Natural killer cell (primary cell): ENCODE results near the gene LAMA5. TPM values are rescaled to one million over a fixed set of nuclear protein-coding genes. Genes with fewer than 3 reads are reported as not detected.

Experiments
- ATAC-seq, 3 donors: fragments of 150-1000 bp in 2 of 3; fragments of 200-7000 bp in 1 of 3; cut with Tn5 transposase; 1 replicate in 1 of 3; 2 replicates in 2 of 3; pipeline ENCODE4 v1.10.0; 2021; ENCODE audit warnings: mild to moderate bottlenecking in 2 of 3, moderate library complexity in 2 of 3
- DNase-seq, 2 donors: peaks; one replicate each; pipeline versions ENCODE4 v3.0.0 to v3.0.0-alpha.2; 2013 to 2021; ENCODE audit warnings: mixed read lengths in 1 of 2
- H3K27ac ChIP-seq: one replicate; pipeline ENCODE4 v1.5.1; 2013; ENCODE audit warnings: mild to moderate bottlenecking, low read length
- H3K27me3 ChIP-seq: one replicate; pipeline ENCODE4 v1.6.1; 2013; ENCODE audit warnings: low read length; ENCODE audit not compliant: control insufficient read depth, insufficient read depth
- H3K36me3 ChIP-seq: one replicate; pipeline ENCODE4 v1.6.1; 2013; ENCODE audit warnings: low read length; ENCODE audit not compliant: control insufficient read depth, insufficient read depth
- H3K4me1 ChIP-seq: one replicate; pipeline ENCODE4 v1.6.1; 2013; ENCODE audit warnings: low read length; ENCODE audit not compliant: control insufficient read depth, insufficient read depth
- H3K4me3 ChIP-seq: one replicate; pipeline ENCODE4 v1.5.1; 2013; ENCODE audit warnings: low read length
- H3K9me3 ChIP-seq: one replicate; pipeline ENCODE4 v1.6.1; 2013; ENCODE audit warnings: low read length; ENCODE audit not compliant: control insufficient read depth, insufficient read depth
- H3K27ac Mint-ChIP-seq, 2 donors: one replicate each; pipeline ENCODE4 v1.8.0; 2022; ENCODE audit warnings: mild to moderate bottlenecking in 2 of 2, mixed read lengths in 2 of 2, moderate library complexity in 1 of 2
- H3K27me3 Mint-ChIP-seq, 2 donors: one replicate each; pipeline ENCODE4 v1.8.0; 2022; ENCODE audit warnings: low read depth in 2 of 2, mixed read lengths in 2 of 2
- H3K36me3 Mint-ChIP-seq: one replicate; pipeline ENCODE4 v1.8.0; 2022; ENCODE audit warnings: mixed read lengths
- H3K4me1 Mint-ChIP-seq, 2 donors: one replicate each; pipeline ENCODE4 v1.8.0; 2022; ENCODE audit warnings: mixed read lengths in 2 of 2
- H3K4me3 Mint-ChIP-seq: one replicate; pipeline ENCODE4 v1.8.0; 2022; ENCODE audit warnings: mild to moderate bottlenecking, moderate library complexity, mixed read lengths
- H3K9me3 Mint-ChIP-seq, 2 donors: one replicate each; pipeline ENCODE4 v1.8.0; 2022; ENCODE audit warnings: mixed read lengths in 2 of 2
- CTCF ChIP-seq: fragments of 200-600 bp; IDR thresholded peaks from one replicate; pipeline ENCODE4 v1.8.0; 2022; ENCODE audit warnings: antibody characterized with exemption
- whole genome bisulfite sequencing: methylation state at CpG from one replicate; pipeline ENCODE4 v1.1.7; 2013; ENCODE audit warnings: missing lambda C conversion rate; ENCODE audit not compliant: insufficient coverage; 5-methylcytosine and 5-hydroxymethylcytosine counted together
- intact Hi-C: fragments of 100-400 bp; cut with micrococcal nuclease; formaldehyde crosslinking; loops from one replicate; pipeline ENCODE4 v1.14.2; 2022
- total RNA-seq, 4 donors: library from RNA; stranded (reverse); fragments of 120-200 nt in 1 of 4; gene quantifications; one replicate each; pipeline versions ENCODE4 v1.2.3 to v1.2.4, GENCODE V29; 2013 to 2022

LAMA5 gene
- total RNA-seq, 3 donors from 2014 or later (not counting 1 experiment from before 2014, with no cell fraction given): 1.0 to 4.3 (median 1.4) TPM

GRCh38 chr20:62370115-62370806, 3.1 kb upstream of the LAMA5 start:
- 76% methylated on average over 19 of the region's 19 CpGs for WGBS
- no peak for ATAC-seq

GRCh38 chr20:62369815-62370114, 2.7 kb upstream of the LAMA5 start:
- WGBS: 59% methylated on average over 4 of the region's 4 CpGs
- Mint-ChIP-seq H3K9me3 (no peaks in the 10 kb centered on the region), H3K27me3 (peaks cover 0 to 34% of the 10 kb centered on the region in 2 donors), H3K4me3 (no peak overlapping the region), H3K36me3 (no peaks in the 10 kb centered on the region), H3K4me1 (peaks cover 0 to 6% of the 10 kb centered on the region in 2 donors), H3K27ac (no peak overlapping the region)
- ATAC-seq (no peak), DNase-seq (no peak)
- intact Hi-C loops: no loop called here
- peaks cover 26% of the 10 kb centered on the region for H3K27me3 ChIP-seq
- no peaks in the 10 kb centered on the region for H3K36me3 ChIP-seq
- TF ChIP-seq CTCF: no peak
- H3K4me3 ChIP-seq: no peak overlapping the region
- peaks cover 22% of the 10 kb centered on the region for H3K4me1 ChIP-seq
- no peak overlapping the region for H3K27ac ChIP-seq
- H3K9me3 ChIP-seq: no peaks in the 10 kb centered on the region

More at GRCh38 chr20:62370115-62370806, 3.1 kb upstream of the LAMA5 start:
- Histone ChIP-seq H3K36me3 (no peaks in the 10 kb centered on the region), H3K4me3 (no peak overlapping the region), H3K4me1 (peaks cover 22% of the 10 kb centered on the region), H3K9me3 (no peaks in the 10 kb centered on the region), H3K27me3 (peaks cover 26% of the 10 kb centered on the region), H3K27ac (no peak overlapping the region)
- no peak for TF ChIP-seq CTCF
- no peak overlapping the region for H3K27ac Mint-ChIP-seq
- peaks cover 0 to 6% of the 10 kb centered on the region in 2 donors for H3K4me1 Mint-ChIP-seq
- H3K27me3 Mint-ChIP-seq: peaks cover 0 to 29% of the 10 kb centered on the region in 2 donors
- H3K36me3 Mint-ChIP-seq: no peaks in the 10 kb centered on the region
- no peaks in the 10 kb centered on the region for H3K9me3 Mint-ChIP-seq
- DNase-seq: no peak
- intact Hi-C loops: no loop called here
- no peak overlapping the region for H3K4me3 Mint-ChIP-seq

DNA sequence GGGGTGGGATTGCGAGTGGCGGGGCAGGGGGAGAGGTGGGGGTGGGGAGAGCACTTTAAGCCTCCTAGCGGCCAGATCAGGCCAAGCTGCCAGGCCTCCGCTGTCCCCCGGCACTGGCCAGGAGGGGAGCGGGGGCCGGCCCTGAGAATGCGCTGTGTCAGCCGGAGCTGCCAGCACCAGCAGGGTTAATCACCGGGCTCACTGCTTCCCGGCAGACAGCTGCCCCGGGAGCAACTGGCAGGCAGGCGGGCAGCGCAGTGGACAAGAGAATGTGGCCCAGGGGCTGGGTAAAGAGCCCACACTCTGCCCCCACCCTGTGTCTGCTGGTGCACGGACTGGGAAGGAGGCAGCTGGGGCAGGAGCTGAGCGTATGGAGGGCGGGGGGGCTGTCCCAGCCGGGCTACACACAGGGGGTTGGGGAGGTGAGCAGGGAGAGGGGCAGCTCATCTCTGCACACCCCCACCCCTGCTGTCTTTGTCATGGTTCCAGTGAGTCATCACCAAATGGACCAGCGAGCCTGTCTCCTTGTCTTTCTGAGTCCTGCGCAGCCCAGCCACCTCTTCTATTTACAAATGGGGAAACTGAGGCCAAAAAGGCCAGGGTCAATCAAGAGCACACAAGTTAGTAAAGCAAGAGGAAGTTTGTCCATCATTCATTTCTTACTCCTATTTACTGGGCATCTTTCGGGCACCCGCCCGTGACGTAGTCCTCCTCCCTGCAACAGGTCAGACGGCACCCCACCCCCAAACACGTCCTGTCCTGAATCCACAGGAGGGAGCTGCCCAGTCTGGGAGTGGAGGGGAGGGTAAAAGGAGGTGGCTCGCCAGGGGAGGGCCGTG, 2.1 kb upstream of the LAMA5 start:
- Mint-ChIP-seq H3K4me1 (peaks cover 0 to 6% of the 10 kb centered on the region in 2 donors), H3K4me3 (no peak overlapping the region), H3K27me3 (peaks cover 0 to 34% of the 10 kb centered on the region in 2 donors), H3K27ac (no peak overlapping the region), H3K36me3 (no peaks in the 10 kb centered on the region), H3K9me3 (no peaks in the 10 kb centered on the region)
- Histone ChIP-seq H3K27me3 (peaks cover 26% of the 10 kb centered on the region), H3K4me3 (no peak overlapping the region), H3K4me1 (peaks cover 22% of the 10 kb centered on the region), H3K27ac (no peak overlapping the region), H3K9me3 (no peaks in the 10 kb centered on the region), H3K36me3 (no peaks in the 10 kb centered on the region)
- TF ChIP-seq CTCF: no peak
- no peak for DNase-seq
- 18% methylated on average over 21 of the region's 28 CpGs for WGBS
- peak in 1 of 3 donors; percentile 27 for ATAC-seq
- intact Hi-C loops: no loop called here
